Heart right ventricle (tissue), 16 donors: ENCODE measurements around the gene ZNF513. TPM values are rescaled to one million over a fixed set of nuclear protein-coding genes. Genes with fewer than 3 reads are reported as not detected.
A peak's percentile ranks its signal among the peaks of the same experiment; 100 is the strongest.

Source experiments
- ATAC-seq, 8 donors: fragments of 200-7000 bp; cut with Tn5 transposase; one replicate each; pipeline ENCODE4 v1.9.1; 2020; ENCODE audit warnings: mild to moderate bottlenecking in 8 of 8, moderate library complexity in 8 of 8, moderate number of reproducible peaks in 1 of 8
- DNase-seq, 2 donors: peaks; one replicate each; pipeline ENCODE4 v3.0.0-alpha.2; 2020
- H3K27ac ChIP-seq, 10 donors: fragments of 200-600 bp; sonication (generic) in 2 of 10; one replicate each; pipeline versions ENCODE4 v1.5.0 to v1.8.0; 2020 to 2022; ENCODE audit warnings: mild to moderate bottlenecking in 3 of 10
- H3K27me3 ChIP-seq, 7 donors: fragments of 200-600 bp; one replicate each; pipeline ENCODE4 v1.8.0; 2021 to 2022; ENCODE audit warnings: mild to moderate bottlenecking in 2 of 7
- H3K36me3 ChIP-seq, 9 donors: fragments of 200-600 bp; sonication (generic) in 1 of 9; one replicate each; pipeline versions ENCODE4 v1.5.0 to v1.8.0; 2020 to 2022; ENCODE audit warnings: mild to moderate bottlenecking in 2 of 9
- H3K4me1 ChIP-seq, 9 donors: fragments of 200-600 bp; sonication (generic) in 1 of 9; one replicate each; pipeline versions ENCODE4 v1.5.0 to v1.8.0; 2020 to 2022; ENCODE audit warnings: mild to moderate bottlenecking in 4 of 9
- H3K4me3 ChIP-seq, 10 donors: fragments of 200-600 bp; sonication (generic) in 2 of 10; one replicate each; pipeline versions ENCODE4 v1.5.0 to v1.8.0; 2020 to 2022; ENCODE audit warnings: mild to moderate bottlenecking in 7 of 10, moderate library complexity in 2 of 10
- H3K9me3 ChIP-seq, 11 donors: fragments of 200-600 bp in 10 of 11; sonication (generic) in 2 of 11; one replicate each; pipeline versions ENCODE4 v1.5.0 to v1.8.0; 2013 to 2022; ENCODE audit warnings: mild to moderate bottlenecking in 2 of 11, control low read depth in 1 of 11, moderate library complexity in 1 of 11
- WGBS, 2 donors: extraction: QIAGEN DNeasy Blood & Tissue Kit; methylation state at CpG; one replicate each; pipeline ENCODE4 v1.1.7; 2013; ENCODE audit warnings: inconsistent platforms in 1 of 2; 5-methylcytosine and 5-hydroxymethylcytosine counted together
- intact Hi-C, 10 donors: fragments of 100-400 bp; cut with DNase I; formaldehyde crosslinking; loops; one replicate each; pipeline versions ENCODE4 v1.11.1 to v1.14.2; 2022
- polyA plus RNA-seq, 2 donors: library from polyadenylated mRNA; stranded (reverse); fragments of 200-250 nt; gene quantifications; one replicate each; pipeline ENCODE4 v1.2.3, GENCODE V29; 2013
- total RNA-seq, 10 donors: library from RNA; stranded (reverse); fragmentation: NEBNext Ultra II Directional in 3 of 10; extraction: Animal tissue kit (Norgen Biotek cat#: 25700) in 3 of 10; gene quantifications; one replicate each; pipeline versions ENCODE4 v1.2.1 to v1.2.4, GENCODE V29; 2021 to 2023
- TF ChIP-seq, protein P1 (sequence below), 9 donors: fragments of 200-600 bp; sonication (generic) in 2 of 9; IDR thresholded peaks; one replicate each; pipeline versions ENCODE4 v1.5.0 to v1.8.0; 2021 to 2022; ENCODE audit warnings: antibody characterized with exemption in 9 of 9, mild to moderate bottlenecking in 5 of 9, moderate library complexity in 1 of 9
- donor health status: Arrhythmogenic right ventricular cardiomyopathy.
- donor health status: ischemic (EF 13 %, LVEDD 7.1; RV severe dilation, severe dysfunction).
- donor health status: healthy with polysubstance abuse.
- donor health status: DM: no; HTN: yes; CAD: no.
- donor health status: DM: no; HTN: no; CAD: no.
- donor health status: ischemic (EF 25% LVEDD 6.9; RV normal size, moderate dysfunction).
- donor health status: ischemic (EF 25% LVEDD 5.7; RV mildly dilated, moderate dysfunction).
- donor health status: healthy.
- donor health status: DM: yes; HTN: yes; CAD: no.
- donor health status: Ischemic cardiomyopathy.
- donor health status: ischemic (EF 35%, LVEDD 5.7; RV mildly dilated, moderate dysfunction).
- donor health status: nonischemic (EF 11% LVEDD 7.7; RV severe dilation, severe dysfunction).
- donor health status: DM: yes; HTN: yes; CAD: no.
- donor health status: PGD.
- donor health status: ischemic (EF 29% LVEDD 5.4; RV normal size, mild dysfunction).
- donor health status: nonischemic (EF 23%, LVEDD 6.1; RV moderate dilation, normal function).

Gene ZNF513
- total and polyA plus RNA-seq, 12 donors: 4.5 to 15.4 (median 7.5) TPM

DNA sequence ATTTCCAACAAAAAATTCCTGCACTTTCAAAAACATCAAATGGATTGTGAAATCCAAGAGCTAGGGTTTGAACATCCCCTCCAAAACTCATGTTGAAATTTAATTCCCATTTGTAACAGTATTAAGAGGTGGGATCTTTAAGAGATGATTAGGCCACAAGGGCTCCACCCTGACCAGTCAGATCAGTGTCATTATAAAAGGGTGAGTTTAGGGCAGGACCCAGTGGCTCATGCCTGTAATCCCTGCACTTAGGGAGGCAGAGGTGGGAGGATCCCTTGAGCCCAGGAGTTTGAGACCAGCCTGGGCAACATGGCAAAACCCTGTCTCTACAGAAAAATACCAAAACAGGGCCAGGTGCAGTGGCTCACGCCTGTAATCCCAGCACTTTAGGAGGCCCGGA, 32.9 kb downstream of the ZNF513 start:
- Histone ChIP-seq H3K9me3 (no peaks in the 10 kb centered on the region), H3K4me1 (peaks cover 0 to 6% (median 0%) of the 10 kb centered on the region in 9 donors), H3K36me3 (peaks cover 0 to 27% (median 6%) of the 10 kb centered on the region in 9 donors), H3K27ac (no peak overlapping the region), H3K4me3 (no peak overlapping the region), H3K27me3 (no peaks in the 10 kb centered on the region)
- ATAC-seq (peak in 1 of 8 donors; percentile 51), DNase-seq (no peak)
- intact Hi-C loops: no loop called here
- 89 to 95% methylated on average over 2 of the region's 2 CpGs for WGBS, 2 donors
- TF ChIP-seq, protein P1, sequence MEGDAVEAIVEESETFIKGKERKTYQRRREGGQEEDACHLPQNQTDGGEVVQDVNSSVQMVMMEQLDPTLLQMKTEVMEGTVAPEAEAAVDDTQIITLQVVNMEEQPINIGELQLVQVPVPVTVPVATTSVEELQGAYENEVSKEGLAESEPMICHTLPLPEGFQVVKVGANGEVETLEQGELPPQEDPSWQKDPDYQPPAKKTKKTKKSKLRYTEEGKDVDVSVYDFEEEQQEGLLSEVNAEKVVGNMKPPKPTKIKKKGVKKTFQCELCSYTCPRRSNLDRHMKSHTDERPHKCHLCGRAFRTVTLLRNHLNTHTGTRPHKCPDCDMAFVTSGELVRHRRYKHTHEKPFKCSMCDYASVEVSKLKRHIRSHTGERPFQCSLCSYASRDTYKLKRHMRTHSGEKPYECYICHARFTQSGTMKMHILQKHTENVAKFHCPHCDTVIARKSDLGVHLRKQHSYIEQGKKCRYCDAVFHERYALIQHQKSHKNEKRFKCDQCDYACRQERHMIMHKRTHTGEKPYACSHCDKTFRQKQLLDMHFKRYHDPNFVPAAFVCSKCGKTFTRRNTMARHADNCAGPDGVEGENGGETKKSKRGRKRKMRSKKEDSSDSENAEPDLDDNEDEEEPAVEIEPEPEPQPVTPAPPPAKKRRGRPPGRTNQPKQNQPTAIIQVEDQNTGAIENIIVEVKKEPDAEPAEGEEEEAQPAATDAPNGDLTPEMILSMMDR (IDR thresholded peaks at IDR 0.05): no peak

- TF ChIP-seq, protein P1 (IDR thresholded peaks at IDR 0.05): no peak
- Histone ChIP-seq H3K27ac (no peak overlapping the region), H3K27me3 (no peaks in the 10 kb centered on the region), H3K4me3 (no peak overlapping the region), H3K9me3 (no peaks in the 10 kb centered on the region), H3K4me1 (no peaks in the 10 kb centered on the region), H3K36me3 (peaks cover 0 to 100% (median 70%) of the 10 kb centered on the region in 9 donors)
- DNase-seq (no peak), ATAC-seq (no peak)
- WGBS, 2 donors: 96 to 98% methylated on average over 7 of the region's 7 CpGs
- intact Hi-C loops: no loop called here
These were observed 44.4 kb downstream of the ZNF513 start for GRCh38 chr2:27336173-27336572.

- intact Hi-C loops: no loop called here
- Histone ChIP-seq H3K4me3 (no peak overlapping the region), H3K27me3 (no peaks in the 10 kb centered on the region), H3K27ac (no peak overlapping the region), H3K4me1 (no peaks in the 10 kb centered on the region), H3K36me3 (peaks cover 0 to 100% (median 71%) of the 10 kb centered on the region in 9 donors), H3K9me3 (no peaks in the 10 kb centered on the region)
- TF ChIP-seq, protein P1 (IDR thresholded peaks at IDR 0.05): no peak
- 89 to 94% methylated on average over 3 of the region's 3 CpGs for WGBS, 2 donors
- ATAC-seq (peak in 1 of 8 donors; percentile 13), DNase-seq (no peak)
These were observed 45.2 kb downstream of the ZNF513 start for GRCh38 chr2:27335311-27335710.

Other genes with a start within 250 kb of the ZNF513 start
- 10 to 100 TPM; 41.6 to 57.2 (median 48.7) TPM for gene PREB, start 246.1 kb downstream of the ZNF513 start, total RNA-seq
- gene PREB, start 246.1 kb downstream of the ZNF513 start, polyA plus RNA-seq: 10 to 100 TPM; 60.9 to 73.7 TPM
- not detected for gene PRR30, start 241.3 kb downstream of the ZNF513 start, total RNA-seq
- not detected for gene PRR30, start 241.3 kb downstream of the ZNF513 start, polyA plus RNA-seq
- gene TCF23, start 231.7 kb downstream of the ZNF513 start, total RNA-seq: under 1 TPM in 8 of 10 donors, not detected in 2; 0.05 to 0.21 (median 0.08) TPM
- under 1 TPM; 0.07 to 0.09 TPM for gene TCF23, start 231.7 kb downstream of the ZNF513 start, polyA plus RNA-seq
- 100 to 1,000 TPM; 116 to 162 (median 129) TPM for gene ATRAID, start 168.7 kb downstream of the ZNF513 start, total RNA-seq
- 100 to 1,000 TPM; 140 to 144 TPM for gene ATRAID, start 168.7 kb downstream of the ZNF513 start, polyA plus RNA-seq
- gene SLC5A6, start 168.5 kb downstream of the ZNF513 start, total RNA-seq: 10 to 100 TPM in 3 of 10 donors, 1 to 10 TPM in 7; 5.3 to 17.0 (median 8.8) TPM
- 10 to 100 TPM in 1 of 2 donors, 1 to 10 TPM in 1; 9.3 to 20.5 TPM for gene SLC5A6, start 168.5 kb downstream of the ZNF513 start, polyA plus RNA-seq
- 10 to 100 TPM in 1 of 10 donors, 1 to 10 TPM in 9; 6.1 to 10.6 (median 7.2) TPM for gene CAD, start 163.4 kb downstream of the ZNF513 start, total RNA-seq
- gene CAD, start 163.4 kb downstream of the ZNF513 start, polyA plus RNA-seq: 1 to 10 TPM; 8.3 to 8.6 TPM
- gene SLC30A3, start 117.7 kb downstream of the ZNF513 start, total RNA-seq: 10 to 100 TPM in 7 of 10 donors, 1 to 10 TPM in 3; 6.0 to 35.8 (median 10.6) TPM
- 1 to 10 TPM; 4.3 to 7.4 TPM for gene SLC30A3, start 117.7 kb downstream of the ZNF513 start, polyA plus RNA-seq
- gene DNAJC5G, start 105.3 kb downstream of the ZNF513 start, total RNA-seq: 1 to 10 TPM in 9 of 10 donors, under 1 TPM in 1; 0.94 to 6.0 (median 1.6) TPM
- gene DNAJC5G, start 105.3 kb downstream of the ZNF513 start, polyA plus RNA-seq: 1 to 10 TPM in 1 of 2 donors, under 1 TPM in 1; 0.19 to 3.7 TPM
- 100 to 1,000 TPM; 204 to 303 (median 249) TPM for gene TRIM54, start 98.3 kb downstream of the ZNF513 start, total RNA-seq
- gene TRIM54, start 98.3 kb downstream of the ZNF513 start, polyA plus RNA-seq: 100 to 1,000 TPM; 131 to 568 TPM
- gene UCN, start 72.3 kb downstream of the ZNF513 start, total RNA-seq: 1 to 10 TPM in 5 of 10 donors, under 1 TPM in 4, not detected in 1; 0.51 to 2.0 (median 1.1) TPM
- 1 to 10 TPM; 3.3 to 4.1 TPM for gene UCN, start 72.3 kb downstream of the ZNF513 start, polyA plus RNA-seq
- gene MPV17, start 57.6 kb downstream of the ZNF513 start, total RNA-seq: 10 to 100 TPM; 40.8 to 84.9 (median 66.6) TPM
- 100 to 1,000 TPM in 1 of 2 donors, 10 to 100 TPM in 1; 93.9 to 220 TPM for gene MPV17, start 57.6 kb downstream of the ZNF513 start, polyA plus RNA-seq
- 10 to 100 TPM; 21.8 to 30.3 (median 23.6) TPM for gene GTF3C2, start 24.0 kb downstream of the ZNF513 start, total RNA-seq
- gene GTF3C2, start 24.0 kb downstream of the ZNF513 start, polyA plus RNA-seq: 10 to 100 TPM; 17.6 to 29.8 TPM
- gene EIF2B4, start 10.4 kb downstream of the ZNF513 start, total RNA-seq: 10 to 100 TPM; 26.4 to 47.9 (median 34.7) TPM
- 10 to 100 TPM; 60.4 to 70.7 TPM for gene EIF2B4, start 10.4 kb downstream of the ZNF513 start, polyA plus RNA-seq
- 10 to 100 TPM; 54.5 to 82.5 (median 68.8) TPM for gene SNX17, start 10.1 kb downstream of the ZNF513 start, total RNA-seq
- 10 to 100 TPM; 32.4 to 79.8 TPM for gene SNX17, start 10.1 kb downstream of the ZNF513 start, polyA plus RNA-seq
- 10 to 100 TPM; 28.4 to 46.1 (median 33.0) TPM for gene PPM1G, start 28.9 kb upstream of the ZNF513 start, total RNA-seq
- 10 to 100 TPM; 34.7 to 72.6 TPM for gene PPM1G, start 28.9 kb upstream of the ZNF513 start, polyA plus RNA-seq
- 10 to 100 TPM; 47.6 to 69.7 (median 59.2) TPM for gene NRBP1, start 47.9 kb upstream of the ZNF513 start, total RNA-seq
- 10 to 100 TPM; 25.5 to 97.4 TPM for gene NRBP1, start 47.9 kb upstream of the ZNF513 start, polyA plus RNA-seq
- under 1 TPM in 6 of 10 donors, not detected in 4; 0.37 to 0.85 (median 0.57) TPM for gene KRTCAP3, start 61.6 kb upstream of the ZNF513 start, total RNA-seq
- under 1 TPM; 0.23 to 0.51 TPM for gene KRTCAP3, start 61.6 kb upstream of the ZNF513 start, polyA plus RNA-seq
- 10 to 100 TPM; 12.7 to 30.6 (median 16.1) TPM for gene IFT172, start 109.0 kb upstream of the ZNF513 start, total RNA-seq
- 10 to 100 TPM; 11.1 to 65.7 TPM for gene IFT172, start 109.0 kb upstream of the ZNF513 start, polyA plus RNA-seq
- 10 to 100 TPM in 1 of 10 donors, 1 to 10 TPM in 7, under 1 TPM in 2; 0.58 to 11.7 (median 1.7) TPM for gene FNDC4, start 114.5 kb upstream of the ZNF513 start, total RNA-seq
- gene FNDC4, start 114.5 kb upstream of the ZNF513 start, polyA plus RNA-seq: 10 to 100 TPM in 1 of 2 donors, 1 to 10 TPM in 1; 2.3 to 11.3 TPM
- gene GCKR, start 116.1 kb upstream of the ZNF513 start, total RNA-seq: 1 to 10 TPM in 1 of 10 donors, under 1 TPM in 1, not detected in 8; 0.19 to 1.6 TPM
- gene GCKR, start 116.1 kb upstream of the ZNF513 start, polyA plus RNA-seq: under 1 TPM; 0.88 to 0.91 TPM
- 10 to 100 TPM; 15.1 to 27.7 (median 20.3) TPM for gene ZNF512, start 202.3 kb upstream of the ZNF513 start, total RNA-seq
- gene ZNF512, start 202.3 kb upstream of the ZNF513 start, polyA plus RNA-seq: 10 to 100 TPM; 10.2 to 10.5 TPM
- 1 to 10 TPM; 4.1 to 7.6 (median 6.0) TPM for gene CCDC121, start 248.3 kb upstream of the ZNF513 start, total RNA-seq
- 1 to 10 TPM; 2.1 TPM for gene CCDC121, start 248.3 kb upstream of the ZNF513 start, polyA plus RNA-seq
- 10 to 100 TPM; 17.1 to 23.8 (median 19.7) TPM for gene GPN1, start 248.3 kb upstream of the ZNF513 start, total RNA-seq
- 10 to 100 TPM in 1 of 2 donors, 1 to 10 TPM in 1; 6.5 to 25.6 TPM for gene GPN1, start 248.3 kb upstream of the ZNF513 start, polyA plus RNA-seq